ENCODE data around the gene ETF1.

Gene ETF1

GRCh38 chr5:138560971-138561370, 17.9 kb upstream of the ETF1 start:
- DNase-seq, result no peak

- DNase-seq, result no peak
These were observed 16.9 kb upstream of the ETF1 start for GRCh38 chr5:138559937-138560336.

DNA sequence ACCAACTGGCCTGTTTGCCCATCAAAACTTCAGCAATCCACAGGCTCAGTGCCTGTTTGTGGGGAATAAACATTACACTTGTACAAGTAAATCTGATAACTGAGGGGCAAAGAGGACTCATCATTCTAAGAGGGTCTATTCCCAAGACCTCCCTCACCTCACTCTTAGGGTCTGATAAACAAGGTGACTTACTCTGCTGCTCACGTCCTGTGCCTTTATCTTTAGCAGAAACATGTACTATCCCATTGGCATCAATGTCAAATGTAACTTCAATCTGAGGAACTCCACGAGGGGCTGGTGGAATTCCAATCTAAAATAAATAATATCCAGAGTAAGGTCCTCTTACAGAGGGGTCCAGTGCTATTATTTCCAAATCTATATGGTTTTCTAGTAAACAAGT, 14.6 kb upstream of the ETF1 start:
- no peak for DNase-seq

DNA sequence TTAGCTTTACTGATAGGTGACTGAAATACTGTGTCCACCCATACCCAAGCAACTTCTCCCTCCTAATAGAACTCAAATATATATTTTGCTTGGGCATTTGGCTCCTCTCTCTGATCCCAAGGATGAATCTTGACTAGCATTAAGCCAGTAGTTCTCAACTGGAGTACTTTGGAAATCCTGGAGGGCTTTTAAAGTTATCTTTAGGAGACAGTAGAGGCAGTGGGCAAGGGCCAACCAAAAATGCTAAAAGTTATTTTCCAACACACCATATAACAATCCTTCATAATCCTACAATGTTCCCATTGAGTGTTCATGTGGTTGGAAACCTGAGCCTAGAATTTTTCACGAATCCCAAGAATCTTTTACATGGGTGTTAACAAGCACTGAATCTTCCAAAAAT, 11.1 kb upstream of the ETF1 start:
- no peak for DNase-seq

- DNase-seq, result no peak
These were observed 10.5 kb upstream of the ETF1 start for GRCh38 chr5:138553437-138554095.

DNA sequence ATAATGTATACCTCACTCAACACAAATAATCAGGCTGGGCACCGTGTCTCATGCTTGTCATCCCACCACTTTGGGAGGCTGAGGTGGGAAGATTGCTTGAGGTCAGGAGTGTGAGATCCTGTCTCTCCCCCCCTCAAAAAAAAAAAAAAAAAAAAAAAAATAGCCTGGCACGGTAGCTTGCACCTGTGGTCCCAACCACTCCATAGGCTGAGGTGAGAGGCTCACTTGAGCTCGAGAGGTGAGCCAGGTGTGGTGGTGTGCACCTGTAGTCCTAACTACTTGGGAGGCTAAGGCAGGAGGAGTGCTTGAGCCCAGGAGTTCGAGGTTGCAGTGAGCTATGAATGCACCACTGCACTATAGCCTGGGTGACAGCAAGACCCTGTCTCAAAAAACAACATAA, 9.6 kb upstream of the ETF1 start:
- no peak for DNase-seq

GRCh38 chr5:138549414-138549813, 6.4 kb upstream of the ETF1 start:
- no peak for DNase-seq

- no peak for DNase-seq
These were observed 3.0 kb upstream of the ETF1 start for GRCh38 chr5:138545919-138546562.

DNA sequence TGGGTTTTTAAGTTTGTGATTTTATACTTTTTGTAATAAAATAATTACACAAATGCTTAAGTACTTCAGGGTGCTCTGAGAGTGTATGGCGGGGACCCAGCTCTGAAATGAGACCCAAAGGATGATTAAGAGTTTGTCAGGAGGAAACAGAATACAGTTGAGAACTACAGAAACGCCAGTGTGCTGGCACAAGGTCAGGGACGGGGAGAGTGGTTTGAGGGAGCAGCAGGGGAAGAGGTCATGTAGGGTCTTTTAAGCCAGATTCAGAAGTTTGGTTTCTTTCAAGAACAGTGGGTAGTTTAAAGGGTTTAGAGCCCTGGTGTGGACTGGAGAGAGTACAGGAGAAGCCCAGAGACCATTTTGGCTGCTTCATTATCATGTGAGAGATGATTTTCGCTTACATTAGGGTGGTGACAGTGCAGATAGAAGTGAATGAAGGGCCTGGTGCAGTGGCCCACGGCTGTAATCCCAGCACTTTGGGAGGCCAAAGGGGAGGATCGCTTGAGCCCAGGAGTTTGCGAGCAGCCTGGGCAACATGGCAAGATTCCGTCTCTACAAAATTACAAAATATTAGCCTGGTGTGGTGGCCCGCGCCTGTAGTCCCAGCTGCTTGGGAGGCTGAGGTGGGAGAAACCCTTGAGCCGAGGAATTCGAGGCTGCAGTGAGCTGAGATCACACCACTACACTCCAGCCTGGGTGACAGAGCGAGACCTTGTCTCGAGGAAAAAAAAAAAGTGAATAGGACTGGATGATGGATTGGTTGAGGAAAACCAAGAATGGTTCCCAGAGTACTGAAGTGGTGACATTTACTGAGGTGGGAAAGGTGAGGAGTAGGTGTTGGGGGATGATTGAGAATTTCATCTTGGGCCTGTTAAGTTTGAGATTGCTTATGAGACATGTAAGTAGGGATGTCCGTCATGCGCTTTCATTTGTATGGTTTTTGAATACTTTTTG, 1.4 kb upstream of the ETF1 start:
- DNase-seq, result peak; percentile 41

DNA sequence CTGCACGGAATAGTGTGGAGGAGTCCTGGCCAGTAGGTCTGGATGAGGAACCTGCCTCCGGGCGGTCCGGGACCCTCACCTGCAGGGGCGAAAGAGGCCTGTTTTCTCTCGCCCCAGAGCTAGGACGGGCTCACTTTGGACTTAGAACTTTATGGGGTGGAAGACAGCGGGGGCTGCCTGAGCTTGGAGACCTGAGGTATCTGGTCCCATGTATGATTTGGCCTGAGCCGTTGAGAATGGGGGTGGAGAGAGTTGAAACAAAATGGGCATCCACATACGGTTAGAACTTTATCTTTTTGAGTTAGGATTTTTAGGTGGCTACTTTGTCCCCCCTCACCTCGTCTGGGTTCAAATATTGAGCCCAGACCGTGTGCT, 681 bp upstream of the ETF1 start:
- no peak for DNase-seq

DNA sequence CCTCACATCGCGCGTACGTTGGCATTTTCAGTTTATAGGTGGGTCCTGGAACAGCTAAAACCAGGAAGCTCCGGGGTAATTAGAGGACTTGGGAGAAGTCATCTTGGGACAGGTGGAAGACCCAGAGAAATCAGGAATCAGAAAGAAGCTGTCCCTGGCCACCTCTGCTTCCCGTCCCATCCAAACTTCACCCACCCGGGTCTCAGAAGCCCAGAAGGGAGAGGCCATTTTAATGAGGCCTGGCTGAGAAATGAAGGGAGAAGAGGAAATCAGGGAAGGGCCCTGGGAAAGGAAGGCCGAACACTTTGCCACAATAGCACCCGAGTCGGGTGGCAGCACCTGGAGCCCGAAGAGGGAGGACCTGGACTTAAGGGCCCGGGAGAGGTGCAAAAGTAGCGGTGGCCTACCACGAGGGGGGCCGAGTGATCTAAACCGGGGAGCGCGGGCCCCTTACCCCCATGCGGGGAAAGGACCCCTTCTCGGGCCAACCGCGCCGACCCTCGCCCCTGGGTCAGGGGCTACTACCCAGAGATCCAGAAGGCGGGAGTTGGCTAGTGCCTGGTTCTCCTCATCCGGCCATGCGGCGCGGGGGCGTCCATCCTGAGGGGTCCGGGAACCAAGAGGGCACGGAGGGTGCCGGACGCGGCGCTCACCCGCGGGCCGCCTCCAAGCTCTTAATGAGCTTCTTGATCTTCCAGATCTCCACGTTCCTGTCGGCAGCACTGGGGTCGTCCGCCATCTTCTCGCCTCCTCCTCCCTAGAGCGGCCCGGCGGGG, 668 bp downstream of the ETF1 start:
- peak; percentile 21 for DNase-seq

- DNase-seq, result peak; percentile 44
These were observed 1.4 kb downstream of the ETF1 start for GRCh38 chr5:138541511-138542179.

DNA sequence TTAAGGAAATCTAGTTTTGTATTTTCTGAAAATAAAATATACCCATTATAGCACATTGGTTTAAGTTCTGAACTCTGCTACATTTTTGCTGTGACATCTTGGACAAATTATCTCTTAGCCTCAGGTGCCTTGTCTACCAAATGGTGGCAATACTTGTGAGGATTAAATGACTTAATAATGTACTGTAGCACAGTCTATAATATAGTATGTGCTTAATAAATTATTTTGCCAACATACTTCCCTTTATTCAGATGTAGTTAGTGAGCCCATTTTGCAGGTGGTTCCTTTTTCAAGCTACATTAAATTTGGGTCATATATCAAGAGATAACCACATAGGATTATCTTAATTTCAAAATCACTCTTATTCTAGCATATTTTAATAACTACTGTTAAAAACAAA, 3.2 kb downstream of the ETF1 start:
- DNase-seq, result no peak

DNA sequence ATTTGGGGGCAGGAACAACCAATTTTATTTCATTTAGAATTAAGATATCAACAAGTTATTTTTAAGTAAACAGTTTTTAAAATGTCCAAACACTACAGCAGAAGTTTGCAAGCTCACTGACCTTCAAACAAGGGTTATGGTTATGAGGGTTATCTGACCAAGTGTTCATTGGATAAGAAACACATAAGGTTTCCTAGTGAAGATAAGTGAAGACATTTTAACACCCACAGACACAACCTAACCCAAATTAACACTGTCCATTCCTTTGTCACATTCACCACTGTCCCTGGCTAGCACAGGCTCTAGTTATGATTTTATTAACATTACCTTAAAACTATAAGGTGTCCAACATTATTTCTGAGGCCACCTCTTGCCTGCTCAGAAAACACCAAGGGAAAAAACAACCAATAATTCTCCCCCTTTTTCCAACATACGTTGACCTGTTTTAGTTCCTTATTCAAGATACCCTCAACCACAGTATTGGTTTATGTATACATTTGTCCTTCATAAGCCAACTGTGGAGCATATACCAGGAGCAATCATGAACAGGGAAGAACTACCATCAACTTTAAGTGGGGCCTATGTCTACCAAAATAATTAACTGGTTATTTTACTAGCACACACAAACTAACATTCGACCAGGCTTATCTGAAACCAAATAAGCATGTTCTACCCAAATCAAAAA, 4.0 kb downstream of the ETF1 start:
- DNase-seq, result no peak

GRCh38 chr5:138536665-138537315, 6.2 kb downstream of the ETF1 start:
- no peak for DNase-seq

GRCh38 chr5:138536215-138536614, 6.8 kb downstream of the ETF1 start:
- no peak for DNase-seq

DNA sequence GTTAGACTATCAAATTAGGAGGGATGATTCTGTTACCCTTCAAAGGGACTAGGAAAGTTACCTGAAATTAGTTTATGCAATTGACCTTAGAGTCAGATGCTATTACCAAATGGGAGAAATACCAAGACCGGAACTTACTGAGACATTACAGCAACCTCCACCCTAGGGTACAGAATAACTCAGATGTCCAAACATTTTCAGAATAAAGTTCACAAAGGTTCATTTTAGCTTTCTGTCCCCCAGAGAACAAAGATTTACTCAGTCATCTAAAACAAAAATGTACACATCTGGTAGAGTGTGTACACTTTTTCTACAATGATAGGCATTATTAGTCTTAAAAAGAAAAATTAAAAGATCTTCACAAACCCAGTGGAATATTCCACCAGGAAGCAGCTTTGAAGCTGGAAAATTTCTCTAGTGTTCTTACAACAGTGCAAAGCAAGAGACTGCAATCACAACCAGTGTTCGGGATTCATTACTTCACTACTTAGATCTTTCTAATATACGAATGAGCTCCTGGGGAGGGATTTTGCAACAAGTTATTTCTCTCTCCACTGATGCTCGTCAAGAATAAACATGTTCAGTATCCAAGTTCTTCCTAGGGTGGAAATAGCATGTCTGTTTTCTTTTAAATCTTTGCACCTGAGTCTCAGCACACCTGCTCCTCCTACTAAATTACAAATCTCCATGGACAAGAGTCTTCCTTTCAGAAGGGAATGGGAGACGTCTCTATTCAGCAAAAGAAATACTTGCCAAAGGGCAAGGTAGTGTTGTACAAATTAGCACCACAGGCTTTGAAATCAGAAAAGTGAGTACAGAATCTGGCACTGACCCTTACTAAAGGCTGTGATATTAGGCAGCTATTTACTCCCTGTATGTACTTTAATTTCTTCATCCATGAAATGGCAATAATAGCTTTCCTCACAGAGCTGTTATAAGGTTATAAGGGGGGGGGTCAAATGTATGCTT, 8.8 kb downstream of the ETF1 start:
- no peak for DNase-seq

- DNase-seq, result no peak
These were observed 13.2 kb downstream of the ETF1 start for GRCh38 chr5:138529812-138530211.

DNA sequence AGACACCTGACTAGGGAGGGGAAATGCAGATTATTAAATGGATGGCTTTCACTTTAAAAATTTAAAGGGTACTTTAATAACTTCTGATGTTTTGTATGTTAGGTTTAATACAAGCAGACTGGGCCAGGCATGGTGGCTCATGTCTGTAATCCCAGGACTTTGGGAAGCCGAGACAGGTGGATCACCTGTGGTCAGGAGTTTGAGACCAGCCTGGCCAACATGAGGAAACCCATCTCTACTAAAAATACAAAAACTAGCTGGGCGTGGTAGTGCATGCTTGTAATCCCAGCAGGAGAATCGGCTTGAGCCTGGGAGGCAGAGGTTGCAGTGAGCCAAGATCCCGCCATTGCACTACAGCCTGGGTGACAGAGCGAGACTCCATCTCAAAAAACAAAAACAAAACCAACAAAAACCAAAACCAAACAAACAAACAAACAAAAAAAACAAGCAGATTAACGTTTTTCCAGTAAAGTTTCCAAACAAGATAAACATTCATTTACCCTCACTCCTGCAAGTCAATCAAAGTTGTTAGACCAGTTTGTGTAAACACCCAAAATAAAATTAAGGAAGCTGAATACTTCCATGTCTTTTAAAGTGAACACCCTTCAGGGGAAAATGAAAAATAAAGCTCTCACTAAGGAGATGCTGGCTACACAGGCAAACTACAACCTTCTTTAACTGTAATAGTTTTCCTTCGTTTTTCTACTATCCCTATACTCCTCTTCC, 14.1 kb downstream of the ETF1 start:
- no peak for DNase-seq
